B cell (primary cell): ENCODE measurements around the gene RBM44. TPM values are rescaled to one million over a fixed set of nuclear protein-coding genes. Genes with fewer than 3 reads are reported as not detected.

Experiments
- ATAC-seq: fragments of 200-7000 bp; cut with Tn5 transposase; one replicate; pipeline ENCODE4 v1.10.0; 2021; ENCODE audit warnings: low read depth, mild to moderate bottlenecking, moderate number of reproducible peaks, moderate library complexity
- CTCF ChIA-PET: fragments of 350-600 bp; sonication (Branson Sonifier 250); formaldehyde crosslinking; loops from one replicate; lab custom pipeline; 2021; ENCODE audit warnings: antibody characterized with exemption, inconsistent platforms; lab: Charles Lee
- POLR2A ChIA-PET: fragments of 350-600 bp; sonication (Branson Sonifier 250); formaldehyde crosslinking; loops from one replicate; lab custom pipeline; 2021; ENCODE audit warnings: antibody characterized with exemption; lab: Charles Lee
- DNase-seq: peaks from one replicate; pipeline ENCODE4 v3.0.0; 2013
- H2AFZ ChIP-seq: 2 replicates; pipeline ENCODE4 v1.6.1; 2012; ENCODE audit warnings: mild to moderate bottlenecking, low read depth, low read length; ENCODE audit not compliant: insufficient read depth, poor library complexity, severe bottlenecking
- H3K27ac ChIP-seq, 2 donors: 1 replicate in 1 of 2; 2 replicates in 1 of 2; pipeline ENCODE4 v1.5.1; 2012 to 2013; ENCODE audit warnings: low read length in 2 of 2, mild to moderate bottlenecking in 2 of 2, moderate library complexity in 1 of 2
- H3K27me3 ChIP-seq, 4 experiments: fragments of 200-600 bp in 1 of 4; sonication (generic) in 1 of 4; replicated peaks in 1 of 4; 1 replicate in 2 of 4; 2 replicates in 2 of 4; pipeline versions ENCODE4 v1.6.1 to v1.7.0; 2013 to 2016; ENCODE audit warnings: low read length in 3 of 4, mild to moderate bottlenecking in 2 of 4, mixed read lengths in 1 of 4, moderate library complexity in 1 of 4; ENCODE audit not compliant: insufficient read depth in 4 of 4, control insufficient read depth in 3 of 4; ENCODE audit errors: control extremely low read depth in 1 of 4
- H3K36me3 ChIP-seq, 2 experiments: replicated peaks in 1 of 2; 1 replicate in 1 of 2; 2 replicates in 1 of 2; pipeline versions ENCODE4 v1.6.1 to v1.7.1; 2013; ENCODE audit warnings: low read length in 1 of 2; ENCODE audit not compliant: insufficient read depth in 2 of 2, control insufficient read depth in 1 of 2; ENCODE audit errors: control extremely low read depth in 1 of 2, extremely low read depth in 1 of 2
- H3K4me1 ChIP-seq, 2 donors: fragments of 200-600 bp in 1 of 2; sonication (generic) in 1 of 2; 1 replicate in 1 of 2; 2 replicates in 1 of 2; pipeline versions ENCODE4 v1.5.1 to v1.6.1; 2013 to 2017; ENCODE audit warnings: low read length in 2 of 2; ENCODE audit not compliant: control insufficient read depth in 2 of 2, insufficient read depth in 2 of 2
- H3K4me2 ChIP-seq: replicated peaks from 2 replicates; pipeline ENCODE3; 2012; ENCODE audit warnings: mild to moderate bottlenecking, low read depth, low read length; ENCODE audit not compliant: poor library complexity, severe bottlenecking
- H3K4me3 ChIP-seq, 5 experiments: fragments of 200-600 bp in 1 of 5; sonication (generic) in 1 of 5; 1 replicate in 3 of 5; 2 replicates in 2 of 5; pipeline versions ENCODE4 v1.5.1 to v1.7.0; 2011 to 2016; ENCODE audit warnings: low read length in 4 of 5, mild to moderate bottlenecking in 4 of 5, low read depth in 2 of 5, control low read depth in 1 of 5, moderate library complexity in 1 of 5; ENCODE audit not compliant: insufficient read depth in 1 of 5; ENCODE audit errors: control extremely low read depth in 1 of 5, extremely low read depth in 1 of 5
- H3K79me2 ChIP-seq: fragments of 200-600 bp; sonication (generic); one replicate; pipeline ENCODE4 v1.6.0; 2016; ENCODE audit warnings: low read length; ENCODE audit not compliant: control insufficient read depth, insufficient read depth
- H3K9ac ChIP-seq: fragments of 200-600 bp; sonication (generic); 2 replicates; pipeline ENCODE4 v1.6.1; 2017; ENCODE audit warnings: mild to moderate bottlenecking, low read length, moderate library complexity
- H3K9me3 ChIP-seq, 3 donors: one replicate each; pipeline versions ENCODE4 v1.6.1 to v1.7.1; 2013; ENCODE audit warnings: low read length in 2 of 3; ENCODE audit not compliant: control insufficient read depth in 2 of 3, insufficient read depth in 1 of 3; ENCODE audit errors: control extremely low read depth in 1 of 3
- H4K20me1 ChIP-seq: 2 replicates; pipeline ENCODE4 v1.6.0; 2012; ENCODE audit warnings: mild to moderate bottlenecking, low read length; ENCODE audit not compliant: insufficient read depth, control insufficient read depth, poor library complexity, severe bottlenecking
- H3K27ac Mint-ChIP-seq: one replicate; pipeline ENCODE4 v1.8.0; 2021; ENCODE audit warnings: mixed read lengths
- H3K27me3 Mint-ChIP-seq: one replicate; pipeline ENCODE4 v1.8.0; 2021; ENCODE audit warnings: mixed read lengths
- H3K4me1 Mint-ChIP-seq: one replicate; pipeline ENCODE4 v1.8.0; 2021; ENCODE audit warnings: mixed read lengths
- H3K4me3 Mint-ChIP-seq: one replicate; pipeline ENCODE4 v1.8.0; 2021; ENCODE audit warnings: mixed read lengths
- H3K9me3 Mint-ChIP-seq: one replicate; pipeline ENCODE4 v1.8.0; 2022; ENCODE audit warnings: mixed read lengths; ENCODE audit not compliant: insufficient read depth
- EZH2 ChIP-seq: IDR thresholded peaks from 2 replicates; pipeline ENCODE4 v1.6.1; 2012; ENCODE audit warnings: borderline replicate concordance, low read depth, mild to moderate bottlenecking, moderate library complexity, low read length; ENCODE audit not compliant: insufficient read depth, poor library complexity, severe bottlenecking
- WGBS: methylation state at CpG from one replicate; pipeline ENCODE4 v1.1.5; 2013; ENCODE audit warnings: missing lambda C conversion rate; ENCODE audit not compliant: insufficient coverage; 5-methylcytosine and 5-hydroxymethylcytosine counted together
- intact Hi-C: fragments of 100-400 bp; cut with micrococcal nuclease; formaldehyde crosslinking; loops from one replicate; pipeline ENCODE4 v1.10.0; 2022
- polyA plus RNA-seq: library from polyadenylated mRNA; depleted of rRNA; stranded (reverse); fragments of >200 nt; gene quantifications from 2 replicates; pipeline ENCODE4 v1.2.3, GENCODE V29; 2012
- total RNA-seq, 2 donors: library from RNA; stranded (reverse); fragments of 120-200 nt in 1 of 2; gene quantifications; 1 replicate in 1 of 2; 2 replicates in 1 of 2; pipeline versions ENCODE4 v1.2.3 to v1.2.4, GENCODE V29; 2013 to 2022
- TF ChIP-seq, protein P1 (sequence below): fragments of 200-600 bp; IDR thresholded peaks from one replicate; pipeline ENCODE4 v1.8.0; 2022; ENCODE audit warnings: antibody characterized with exemption, mild to moderate bottlenecking

Gene RBM44
- total and polyA plus RNA-seq, 2 donors (not counting 1 experiment from before 2014, with no cell fraction given) = 0.39 to 1.3 TPM

DNA sequence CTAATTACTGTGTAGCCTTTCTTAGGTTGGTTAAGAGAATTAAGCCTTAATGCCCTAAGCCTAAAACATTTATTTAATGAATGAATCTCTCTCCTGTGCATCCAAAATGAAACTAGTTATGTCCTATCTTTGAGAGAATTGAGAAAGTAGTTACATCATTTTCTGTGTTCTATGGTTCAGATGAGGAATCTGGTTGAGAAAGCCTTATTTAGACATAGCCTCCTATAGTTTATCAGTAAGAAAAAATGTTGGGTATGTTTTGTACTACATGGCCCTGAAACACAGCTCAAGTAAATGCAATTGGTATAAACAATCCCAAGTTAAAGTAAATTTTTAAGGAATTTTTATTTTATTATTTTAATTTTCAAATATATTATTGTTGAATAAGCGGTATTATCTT is 35.0 kb downstream of the RBM44 start:
- Histone ChIP-seq H3K27me3 (no peaks in the 10 kb centered on the region), H3K36me3 (no peaks in the 10 kb centered on the region), H3K79me2 (no peaks in the 10 kb centered on the region), H3K4me1 (no peaks in the 10 kb centered on the region), H3K27ac (no peak overlapping the region), H3K4me3 (no peak overlapping the region), H3K9me3 (peaks cover 0 to 3% (median 0%) of the 10 kb centered on the region in 3 donors), H2AFZ (no peak overlapping the region), H4K20me1 (no peaks in the 10 kb centered on the region), H3K9ac (no peak overlapping the region), H3K4me2 (no peak overlapping the region)
- WGBS = no CpG with 5 or more reads among the region's 1 CpG
- ATAC-seq (no peak), DNase-seq (no peak)
- Mint-ChIP-seq H3K9me3 (no peaks in the 10 kb centered on the region), H3K4me1 (no peaks in the 10 kb centered on the region), H3K4me3 (no peak overlapping the region), H3K27ac (no peak overlapping the region), H3K27me3 (no peaks in the 10 kb centered on the region)
- TF ChIP-seq EZH2 = no peak
- TF ChIP-seq, protein P1, sequence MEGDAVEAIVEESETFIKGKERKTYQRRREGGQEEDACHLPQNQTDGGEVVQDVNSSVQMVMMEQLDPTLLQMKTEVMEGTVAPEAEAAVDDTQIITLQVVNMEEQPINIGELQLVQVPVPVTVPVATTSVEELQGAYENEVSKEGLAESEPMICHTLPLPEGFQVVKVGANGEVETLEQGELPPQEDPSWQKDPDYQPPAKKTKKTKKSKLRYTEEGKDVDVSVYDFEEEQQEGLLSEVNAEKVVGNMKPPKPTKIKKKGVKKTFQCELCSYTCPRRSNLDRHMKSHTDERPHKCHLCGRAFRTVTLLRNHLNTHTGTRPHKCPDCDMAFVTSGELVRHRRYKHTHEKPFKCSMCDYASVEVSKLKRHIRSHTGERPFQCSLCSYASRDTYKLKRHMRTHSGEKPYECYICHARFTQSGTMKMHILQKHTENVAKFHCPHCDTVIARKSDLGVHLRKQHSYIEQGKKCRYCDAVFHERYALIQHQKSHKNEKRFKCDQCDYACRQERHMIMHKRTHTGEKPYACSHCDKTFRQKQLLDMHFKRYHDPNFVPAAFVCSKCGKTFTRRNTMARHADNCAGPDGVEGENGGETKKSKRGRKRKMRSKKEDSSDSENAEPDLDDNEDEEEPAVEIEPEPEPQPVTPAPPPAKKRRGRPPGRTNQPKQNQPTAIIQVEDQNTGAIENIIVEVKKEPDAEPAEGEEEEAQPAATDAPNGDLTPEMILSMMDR = no peak
- ChIA-PET CTCF (no interaction called here), POLR2A (no interaction called here)
- intact Hi-C loops = no loop called here

DNA sequence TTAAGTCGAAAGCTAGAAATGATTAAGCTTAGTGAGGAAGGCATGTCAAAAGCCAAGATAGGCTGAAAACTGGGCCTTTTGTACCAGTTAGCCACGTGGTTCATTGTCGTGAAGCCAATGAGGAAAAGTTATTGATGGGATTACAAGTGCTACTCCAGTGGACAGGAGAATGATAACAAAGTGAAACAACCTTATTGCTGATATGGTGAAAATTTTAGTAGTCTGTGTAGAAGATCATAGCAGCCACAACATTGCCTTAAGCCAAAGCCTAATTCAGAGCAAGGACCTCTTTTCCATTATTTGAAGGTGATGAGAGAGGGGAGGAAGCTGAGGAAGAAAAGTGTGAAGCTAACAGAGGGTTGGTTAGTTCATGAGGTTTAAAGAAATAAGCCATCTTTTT is 36.8 kb downstream of the RBM44 start:
- H3K27me3 ChIP-seq = no peaks in the 10 kb centered on the region
- Mint-ChIP-seq H3K9me3 (no peaks in the 10 kb centered on the region), H3K27ac (no peak overlapping the region), H3K4me3 (no peak overlapping the region), H3K27me3 (no peaks in the 10 kb centered on the region), H3K4me1 (no peaks in the 10 kb centered on the region)
- no peaks in the 10 kb centered on the region for H4K20me1 ChIP-seq
- no peak for DNase-seq
- H2AFZ ChIP-seq = no peak overlapping the region
- no peaks in the 10 kb centered on the region for H3K79me2 ChIP-seq
- no peak overlapping the region for H3K27ac ChIP-seq
- no peak for ATAC-seq
- no peak overlapping the region for H3K4me3 ChIP-seq
- peaks cover 0 to 3% (median 0%) of the 10 kb centered on the region in 3 donors for H3K9me3 ChIP-seq
- CTCF ChIA-PET = no interaction called here
- POLR2A ChIA-PET = no interaction called here
- no peak overlapping the region for H3K9ac ChIP-seq
- no peaks in the 10 kb centered on the region for H3K36me3 ChIP-seq
- intact Hi-C loops = no loop called here
- WGBS = 84% methylated on average over 3 of the region's 3 CpGs
- TF ChIP-seq, protein P1 = no peak
- no peak for TF ChIP-seq EZH2
- H3K4me2 ChIP-seq = no peak overlapping the region
- H3K4me1 ChIP-seq = no peaks in the 10 kb centered on the region
